ENCODE measurements around the gene CAMK1.

Gene CAMK1

GRCh38 chr3:9710174-9710739, 59.5 kb downstream of the CAMK1 start:
- no peak for DNase-seq (ENCODE audit: low read depth)
